GM19193 (cell line): ENCODE measurements around the gene RNF144A.

Source experiments
- POLR2A ChIP-seq: IDR thresholded peaks from 4 replicates; pipeline ENCODE4 v1.6.1; 2011; ENCODE audit not compliant: insufficient read depth, insufficient read length; ENCODE audit errors: extremely low read depth

RNF144A gene

DNA sequence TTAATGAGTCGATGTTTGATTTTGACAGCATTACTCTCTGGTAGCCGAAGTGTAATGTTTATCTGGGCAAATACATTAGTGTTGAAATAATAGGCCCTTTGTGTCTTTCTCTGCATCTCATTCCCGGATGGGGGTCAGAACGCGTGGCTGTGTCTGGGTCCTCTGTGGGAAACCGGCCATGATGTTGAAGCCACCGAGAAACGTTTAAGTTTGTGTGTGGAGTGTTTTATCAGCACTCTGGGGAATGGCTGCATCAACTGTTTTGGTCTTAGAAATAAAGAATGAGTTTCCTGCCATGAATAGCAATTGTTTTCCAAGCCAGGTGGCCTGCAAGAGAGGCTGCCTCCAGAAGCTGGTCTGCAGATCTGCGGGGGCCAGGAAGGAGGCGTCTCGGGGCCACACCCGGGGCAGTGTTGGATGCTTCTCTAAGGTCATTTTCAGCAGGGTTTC, 69.7 kb downstream of the RNF144A start:
- no peak for TF ChIP-seq POLR2A

DNA sequence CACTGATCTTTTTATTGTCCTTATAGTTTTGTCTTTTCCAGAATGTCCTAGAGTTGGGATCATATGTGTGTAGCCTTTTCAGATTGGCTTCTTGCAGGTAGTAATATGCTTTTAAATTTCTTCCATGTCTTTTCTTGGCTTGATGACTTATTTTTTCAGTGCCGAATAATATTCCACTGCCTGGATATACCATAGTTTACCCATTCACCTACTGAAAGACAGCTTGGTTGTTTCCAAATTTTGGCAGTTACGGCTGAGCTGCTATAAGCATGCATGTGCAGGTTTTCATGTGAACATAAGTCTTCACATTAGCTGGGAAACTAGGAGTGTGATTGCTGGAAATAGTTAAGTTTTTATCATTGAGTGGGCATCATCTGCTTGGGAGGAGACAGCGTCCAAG, 73.7 kb downstream of the RNF144A start:
- no peak for TF ChIP-seq POLR2A

GRCh38 chr2:6992794-6993228, 75.6 kb downstream of the RNF144A start:
- TF ChIP-seq POLR2A: no peak

GRCh38 chr2:6993229-6993640, 76.0 kb downstream of the RNF144A start:
- TF ChIP-seq POLR2A: no peak

GRCh38 chr2:6993936-6994335, 76.7 kb downstream of the RNF144A start:
- no peak for TF ChIP-seq POLR2A

DNA sequence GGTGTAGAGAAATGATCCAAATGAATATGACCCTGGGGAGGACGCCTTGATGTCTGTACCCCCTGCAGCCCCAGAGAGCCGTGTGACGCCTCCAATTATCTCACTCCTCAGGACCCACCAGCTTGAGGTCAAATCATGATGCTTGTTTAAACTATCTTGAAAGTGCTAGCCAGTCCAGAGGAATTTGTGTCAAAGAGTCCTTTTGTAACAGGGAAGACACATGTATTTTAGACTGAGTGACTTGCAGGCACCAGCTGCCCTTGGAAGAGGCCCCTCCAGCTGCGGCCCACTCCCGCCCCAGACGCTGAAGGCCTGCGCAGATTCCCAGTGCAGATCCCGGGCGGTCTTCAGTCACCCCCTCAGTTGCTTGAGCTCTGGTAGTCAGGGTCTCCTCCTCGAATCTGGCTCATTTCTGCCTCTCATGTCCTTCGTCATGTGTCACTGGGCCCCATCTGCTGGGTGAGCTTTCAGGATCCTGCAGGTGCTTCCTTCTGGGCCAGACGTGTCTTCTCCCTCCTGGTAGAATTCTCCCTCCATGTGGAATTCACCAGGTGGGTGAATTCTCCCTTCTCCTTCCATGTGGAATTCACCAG, 77.4 kb downstream of the RNF144A start:
- no peak for TF ChIP-seq POLR2A

DNA sequence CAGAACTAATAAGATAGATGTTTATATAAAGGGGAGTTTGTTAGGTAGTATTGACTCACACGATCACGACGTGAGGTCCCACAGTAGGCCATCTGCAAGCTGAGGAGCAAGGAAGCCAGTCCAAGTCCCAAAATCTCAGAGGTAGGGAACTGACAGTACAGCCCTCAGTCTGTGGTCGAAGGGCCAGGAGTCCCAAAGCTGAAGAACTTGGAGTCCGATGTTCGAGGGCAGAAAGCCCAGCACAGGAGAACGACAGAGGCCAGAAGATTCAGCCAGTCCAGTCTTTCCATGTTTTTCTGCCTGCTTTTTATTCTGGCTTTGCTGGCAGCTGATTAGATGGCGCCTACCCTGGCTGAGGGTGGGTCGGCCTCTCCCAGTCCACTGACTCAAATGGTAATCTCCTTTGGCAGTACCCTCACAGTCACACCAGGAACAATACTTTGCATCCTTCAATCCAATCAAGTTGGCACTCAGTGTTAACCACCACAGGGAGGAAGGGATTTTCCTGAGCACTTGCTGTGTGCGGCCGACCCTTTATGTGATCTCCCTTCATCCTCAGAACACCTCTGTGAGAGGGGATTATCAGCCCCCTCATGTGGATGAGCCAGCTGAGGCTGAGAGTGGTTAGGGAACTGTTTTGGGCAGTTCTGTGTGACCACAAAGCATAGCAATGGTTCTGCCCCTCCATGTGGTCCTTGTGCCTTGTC, 78.3 kb downstream of the RNF144A start:
- TF ChIP-seq POLR2A: no peak

GRCh38 chr2:6999211-6999877, 82.1 kb downstream of the RNF144A start:
- TF ChIP-seq POLR2A: no peak

DNA sequence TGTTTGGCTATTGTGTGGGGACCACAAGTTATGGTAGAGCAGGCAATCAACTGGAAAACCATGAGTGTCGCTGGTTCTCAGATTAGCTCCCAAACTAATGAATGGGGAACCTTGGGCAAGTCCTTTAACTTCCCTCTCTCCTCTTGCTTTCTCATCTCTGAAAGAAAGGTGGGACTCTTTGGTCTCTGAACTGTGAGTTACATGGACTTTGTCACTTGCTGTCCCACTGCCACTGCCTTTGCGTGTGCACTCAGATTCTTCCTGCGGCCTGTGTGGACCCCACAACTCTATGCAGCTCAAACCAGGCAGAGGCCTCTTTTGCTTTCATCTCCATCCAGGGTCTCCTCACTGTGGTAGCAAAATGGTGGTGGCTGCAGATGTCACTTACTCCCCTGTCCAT, 86.7 kb downstream of the RNF144A start:
- no peak for TF ChIP-seq POLR2A

DNA sequence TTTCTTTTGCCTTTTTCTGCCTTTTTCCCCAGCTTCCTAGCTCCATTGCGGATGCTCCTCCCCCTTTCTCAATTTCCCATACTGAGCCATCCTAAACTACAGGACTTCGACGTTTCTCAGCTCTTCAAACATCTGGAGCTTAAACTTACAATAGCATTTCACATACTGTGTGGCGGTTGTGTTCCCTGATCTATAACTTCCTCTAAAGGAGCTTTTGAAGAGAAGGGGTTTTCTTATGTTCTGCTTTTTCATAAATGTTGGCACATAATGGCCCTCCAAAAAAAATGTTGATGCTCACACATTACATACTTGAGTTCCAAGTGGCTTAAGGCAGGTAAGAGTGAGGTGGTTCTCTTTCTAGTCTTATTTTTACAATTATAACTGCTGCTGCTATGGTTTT, 87.4 kb downstream of the RNF144A start:
- TF ChIP-seq POLR2A: no peak

DNA sequence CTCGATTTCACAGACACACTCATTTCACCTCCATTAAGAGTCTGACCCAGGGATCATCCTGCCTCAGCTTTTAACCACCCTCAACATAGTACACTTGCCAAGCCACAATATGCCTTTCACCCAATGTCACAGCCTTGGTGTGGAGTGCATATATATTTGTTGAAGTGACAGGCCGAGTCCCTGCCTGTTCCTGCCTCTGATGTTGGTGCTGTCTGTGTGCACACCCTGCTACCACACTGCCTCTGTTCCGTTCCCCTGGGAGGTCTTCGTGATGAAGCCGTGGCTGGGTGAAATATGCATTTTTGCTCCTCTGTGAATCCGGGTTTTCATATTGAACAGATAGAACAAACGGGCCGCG, 90.3 kb downstream of the RNF144A start:
- no peak for TF ChIP-seq POLR2A

DNA sequence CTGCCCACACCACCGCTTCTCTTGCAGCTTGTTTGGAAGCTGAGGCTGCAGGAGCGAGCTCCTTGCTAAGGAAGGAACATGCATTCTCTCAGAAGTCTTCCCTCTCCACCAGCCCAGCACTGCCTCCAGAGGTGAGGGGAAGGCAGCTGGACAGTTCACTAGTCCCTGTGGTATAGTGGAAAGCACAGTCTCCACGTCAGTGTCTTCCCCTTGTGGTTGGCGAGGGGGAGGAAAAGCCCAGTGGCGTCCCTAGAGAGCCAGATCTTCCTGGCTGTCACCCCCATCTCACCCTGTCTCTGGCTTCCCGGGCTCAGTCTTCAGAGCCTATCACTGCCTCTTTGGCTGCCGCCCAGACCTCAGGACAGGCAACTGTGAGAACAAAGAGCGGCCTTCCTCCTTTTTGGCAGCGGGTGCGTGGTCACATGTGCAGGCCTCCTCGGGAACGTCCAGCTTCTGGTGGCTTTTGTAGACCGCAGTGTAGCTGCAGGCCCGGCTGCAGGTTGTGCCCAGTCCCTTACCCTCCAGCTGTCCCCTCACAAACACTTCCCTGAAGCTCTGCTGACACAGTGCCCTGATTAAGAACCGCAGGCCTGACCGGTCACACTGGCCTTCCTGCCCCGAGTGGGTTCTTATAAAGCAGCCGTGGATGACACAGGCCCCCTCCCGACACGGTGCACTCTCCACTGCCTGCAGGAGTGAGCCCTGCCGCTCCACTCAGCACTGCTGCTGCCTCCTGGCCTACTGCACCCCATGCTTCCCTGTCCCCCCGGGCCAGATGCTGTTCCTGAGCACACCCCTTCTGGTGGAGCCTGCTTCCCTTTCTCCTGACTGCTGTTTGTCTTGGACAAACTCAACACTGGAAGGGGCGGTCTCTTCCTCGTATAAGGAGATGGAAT, 90.9 kb downstream of the RNF144A start:
- TF ChIP-seq POLR2A: no peak

DNA sequence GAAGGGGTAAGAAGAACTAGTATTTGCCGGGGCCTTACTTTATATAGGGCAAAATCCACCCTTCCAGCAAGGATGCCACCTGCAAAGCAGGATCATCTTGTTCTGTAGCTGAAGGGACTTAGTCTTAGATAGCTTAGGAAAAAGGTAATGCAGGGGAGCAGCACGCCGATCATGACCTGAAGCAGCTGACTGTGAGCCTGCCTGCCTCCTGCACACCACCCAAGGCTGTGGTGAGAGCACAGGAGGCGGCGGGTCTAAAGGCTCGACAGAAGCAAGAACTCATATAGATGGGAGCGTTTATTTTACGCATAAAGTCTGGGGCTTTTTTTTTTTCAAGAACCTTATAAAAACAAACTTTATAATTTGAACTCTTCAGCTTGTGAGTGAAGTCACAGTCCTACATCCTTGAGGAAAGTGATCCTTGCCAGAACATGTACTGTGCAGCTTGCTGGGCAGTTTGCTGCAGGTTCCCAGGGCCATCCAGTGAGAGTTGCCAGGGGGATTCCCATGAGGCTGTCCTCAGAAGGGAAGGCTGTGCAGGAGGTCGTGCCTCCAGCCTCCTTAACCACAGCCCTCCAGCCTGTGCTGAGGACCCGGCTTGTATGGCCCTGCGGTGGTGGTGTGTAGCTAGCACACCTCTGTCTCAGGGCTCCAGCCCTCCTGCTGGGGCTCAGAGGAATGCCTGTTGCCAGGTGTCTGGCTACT, 92.1 kb downstream of the RNF144A start:
- TF ChIP-seq POLR2A: no peak

DNA sequence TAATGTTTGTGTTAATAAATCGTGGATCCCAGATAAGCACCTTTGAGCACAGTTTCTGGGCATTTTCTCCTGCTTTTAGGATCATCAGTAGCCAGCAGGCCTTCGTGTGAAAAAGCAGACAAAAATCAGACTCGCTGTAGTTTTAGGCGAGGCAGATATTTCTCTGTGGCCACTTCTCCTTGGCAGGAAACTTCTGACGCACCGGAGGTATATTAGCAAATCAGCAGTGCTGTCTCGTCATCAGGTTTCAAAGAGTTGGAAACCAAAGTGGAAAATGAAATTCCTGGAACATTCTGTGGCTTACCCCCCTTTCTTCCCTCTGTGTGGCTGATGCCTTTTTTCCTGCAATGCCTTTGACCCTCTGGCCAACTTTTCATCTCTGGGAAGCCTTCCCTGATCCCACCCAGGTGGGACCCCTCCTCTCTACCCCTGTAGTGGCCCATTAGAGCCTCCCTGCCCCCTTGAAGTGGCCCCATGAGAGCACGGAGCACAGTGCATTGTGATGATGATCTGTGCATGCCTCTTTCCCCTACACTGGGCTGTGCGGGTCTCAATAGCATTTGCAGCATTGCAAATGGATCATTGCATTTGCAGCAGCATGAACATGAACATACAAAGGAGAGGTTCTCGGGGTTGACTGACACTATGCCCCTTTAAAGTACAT, 93.3 kb downstream of the RNF144A start:
- TF ChIP-seq POLR2A: no peak
